ENCODE measurements around the gene BAG5. TPM values are rescaled to one million over a fixed set of nuclear protein-coding genes. Genes with fewer than 3 reads are reported as not detected.

BAG5 gene
- total RNA-seq, 1 experiment from 2014 or later: 27.0 TPM

GRCh38 chr14:103556946-103557758, 5.3 kb downstream of the BAG5 start (continued):
- no peak for TF ChIP-seq CEBPB (IDR thresholded peaks at IDR 0.05; ENCODE audit: low read depth)
- no peak for TF ChIP-seq ATF3 (IDR thresholded peaks at IDR 0.05)
- TF ChIP-seq YY1 (IDR thresholded peaks at IDR 0.05; ENCODE audit: extremely low read depth, insufficient replicate concordance, low read depth, low read length): no peak
- TF ChIP-seq EGR1 (IDR thresholded peaks at IDR 0.05; ENCODE audit: low read depth): no peak
- TF ChIP-seq POLR2AphosphoS5 (IDR thresholded peaks at IDR 0.05; ENCODE audit: low read depth, low read length): no peak
- TF ChIP-seq JUND (IDR thresholded peaks at IDR 0.05): no peak
- TF ChIP-seq POLR2A (IDR thresholded peaks at IDR 0.05; ENCODE audit: borderline replicate concordance, extremely low read depth, insufficient read depth, insufficient read length): no peak

GRCh38 chr14:103555559-103556337, 6.7 kb downstream of the BAG5 start:
- H3K4me3 ChIP-seq (replicated peaks in 1 of 2; ENCODE audit: low read depth in 1 of 2, low read length in 2 of 2): no peak overlapping the region
- no peaks in the 10 kb centered on the region for H3K27me3 ChIP-seq (ENCODE audit: insufficient read depth, low read length)
- no peak overlapping the region for H3K9ac ChIP-seq (ENCODE audit: low read length)
- ATAC-seq (no peak), DNase-seq (ENCODE audit: low read depth, low spot score) (no peak)
- no peaks in the 10 kb centered on the region for H3K9me2 ChIP-seq (ENCODE audit: insufficient read depth)
- no peaks in the 10 kb centered on the region for H3K9me3 ChIP-seq (ENCODE audit: control insufficient read depth in 1 of 2, insufficient read depth in 1 of 2, low read depth in 1 of 2, low read length in 2 of 2)
- BruUV-seq (replicated peaks): no TSS peak
- no peak overlapping the region for H3K4me2 ChIP-seq (ENCODE audit: low read length)
- peaks cover 44% of the 10 kb centered on the region for H3K79me2 ChIP-seq (ENCODE audit: insufficient read depth, low read length)
- H4K20me1 ChIP-seq (ENCODE audit: insufficient read depth): peaks cover 6% of the 10 kb centered on the region; the same call in 1 of the 2 replicates
- ChIA-PET RAD21 (ENCODE audit: low non-redundant PET in 1 of 2, low total read pairs in 2 of 2, uncharacterized antibody in 2 of 2, unreplicated experiment in 2 of 2) (no interaction called here), CTCF (interaction anchor here (1.1 kb wide), 1 partner anchor 9 kb away, joined by 3 read pairs; no protein-coding TSS in a partner anchor), POLR2A (no interaction called here)
- peaks cover 18 to 27% of the 10 kb centered on the region in 2 experiments for H3K4me1 ChIP-seq (ENCODE audit: control insufficient read depth in 1 of 2, insufficient read depth in 2 of 2, low read length in 2 of 2)
- H3K36me3 ChIP-seq (ENCODE audit: control insufficient read depth in 1 of 2, insufficient read depth in 2 of 2, low read length in 2 of 2): peaks cover 13 to 26% of the 10 kb centered on the region in 2 experiments; a peak in 3 of 4 replicates
- intact Hi-C loops (cut with micrococcal nuclease): no loop called here
- no peak overlapping the region for H2AFZ ChIP-seq (ENCODE audit: low read depth, low read length, poor library complexity, severe bottlenecking)
- H3K27ac ChIP-seq (ENCODE audit: low read depth, low read length): no peak overlapping the region
- TF ChIP-seq MAX (IDR thresholded peaks at IDR 0.05) (no peak), REST (IDR thresholded peaks at IDR 0.05; ENCODE audit: low read depth) (no peak)
